Neural cell (in vitro differentiated cells): Measurements from ENCODE around the gene VPS35L. TPM values are rescaled to one million over a fixed set of nuclear protein-coding genes. Genes with fewer than 3 reads are reported as not detected.
A peak's percentile ranks its signal among the peaks of the same experiment; 100 is the strongest.

Source experiments
- H2AFZ ChIP-seq: fragments of 200-600, 300-800 bp; sonication (generic), shearing (Covaris generic); 2 replicates; pipeline ENCODE4 v1.6.0; 2014; ENCODE audit warnings: low read depth, mild to moderate bottlenecking, antibody characterized with exemption, low read length, moderate library complexity
- H3F3A ChIP-seq: fragments of 200-600 bp; shearing (Covaris generic); 2 replicates; pipeline ENCODE4 v1.6.1; 2016; ENCODE audit warnings: mild to moderate bottlenecking, moderate library complexity, mixed read lengths, antibody characterized with exemption, low read length; ENCODE audit not compliant: insufficient read depth, poor library complexity, severe bottlenecking
- H3K27ac ChIP-seq: fragments of 200-600, 300-800 bp; sonication (generic), shearing (Covaris generic); 2 replicates; pipeline ENCODE4 v1.5.1; 2014; ENCODE audit warnings: mild to moderate bottlenecking, low read length, moderate library complexity
- H3K27me3 ChIP-seq: fragments of 300-800, 200-600 bp; sonication (generic), shearing (Covaris generic); 2 replicates; pipeline ENCODE4 v1.6.0; 2014; ENCODE audit warnings: mild to moderate bottlenecking, low read depth, low read length, moderate library complexity; ENCODE audit not compliant: insufficient read depth
- H3K36me3 ChIP-seq: fragments of 300-800, 200-600 bp; sonication (generic), shearing (Covaris generic); 2 replicates; pipeline ENCODE4 v1.5.1; 2014; ENCODE audit warnings: mild to moderate bottlenecking, antibody characterized with exemption, low read length, moderate library complexity; ENCODE audit not compliant: insufficient read depth
- H3K4me2 ChIP-seq: fragments of 300-800, 200-600 bp; sonication (generic), shearing (Covaris generic); 2 replicates; pipeline ENCODE4 v1.6.0; 2014; ENCODE audit warnings: mild to moderate bottlenecking, low read length
- H3K4me3 ChIP-seq: fragments of 300-800, 200-600 bp; sonication (generic), shearing (Covaris generic); 2 replicates; pipeline ENCODE4 v1.5.1; 2014; ENCODE audit warnings: mild to moderate bottlenecking, low read length, moderate library complexity
- H3K79me2 ChIP-seq: fragments of 200-600 bp; shearing (Covaris generic); replicated peaks from 2 replicates; pipeline ENCODE4 v1.6.0; 2014; ENCODE audit warnings: mild to moderate bottlenecking, low read length, moderate library complexity; ENCODE audit not compliant: insufficient read depth
- H3K9ac ChIP-seq: fragments of 300-800, 200-600 bp; sonication (generic), shearing (Covaris generic); 2 replicates; pipeline ENCODE4 v1.6.1; 2016; ENCODE audit warnings: mild to moderate bottlenecking, low read length, mixed read lengths
- H3K9me2 ChIP-seq: fragments of 200-600 bp; shearing (Covaris generic); 2 replicates; pipeline ENCODE4 v1.6.1; 2016; ENCODE audit warnings: mild to moderate bottlenecking, low read length, mixed read lengths; ENCODE audit not compliant: insufficient read depth
- H3K9me3 ChIP-seq: fragments of 200-600, 300-800 bp; sonication (generic), shearing (Covaris generic); 2 replicates; pipeline ENCODE4 v1.6.1; 2016; ENCODE audit warnings: mild to moderate bottlenecking, mixed run types, low read length, moderate library complexity, mixed read lengths
- H4K20me1 ChIP-seq: fragments of 200-600 bp; shearing (Covaris generic); 2 replicates; pipeline ENCODE4 v1.6.1; 2016; ENCODE audit warnings: mild to moderate bottlenecking, mixed run types; ENCODE audit not compliant: insufficient read depth
- EP300 ChIP-seq: fragments of 450-650 bp; conservative IDR thresholded peaks from 2 replicates; pipeline ENCODE4 v1.6.1; 2014; ENCODE audit warnings: antibody characterized with exemption, mild to moderate bottlenecking, moderate library complexity; ENCODE audit not compliant: poor library complexity, severe bottlenecking
- EZH2 ChIP-seq: fragments of 200-600, 300-800 bp; shearing (Covaris generic), sonication (generic); IDR thresholded peaks from 2 replicates; pipeline ENCODE4 v1.6.1; 2014; ENCODE audit warnings: antibody characterized with exemption, low read length, borderline replicate concordance, mild to moderate bottlenecking; ENCODE audit not compliant: insufficient read depth, poor library complexity, severe bottlenecking
- POLR2AphosphoS5 ChIP-seq: IDR thresholded peaks from 2 replicates; pipeline ENCODE4 v1.6.1; 2012
- RAD21 ChIP-seq: fragments of 450-650 bp; conservative IDR thresholded peaks from 2 replicates; pipeline ENCODE4 v1.6.1; 2014; ENCODE audit warnings: antibody characterized with exemption, mild to moderate bottlenecking, moderate library complexity
- SMC3 ChIP-seq: fragments of 450-650 bp; conservative IDR thresholded peaks from 2 replicates; pipeline ENCODE4 v1.6.1; 2014; ENCODE audit warnings: antibody characterized with exemption, mild to moderate bottlenecking, moderate library complexity; ENCODE audit not compliant: poor library complexity
- TAF1 ChIP-seq: IDR thresholded peaks from 2 replicates; pipeline ENCODE4 v1.6.1; 2012; ENCODE audit warnings: low read depth
- polyA plus RNA-seq: library from polyadenylated mRNA; depleted of rRNA; stranded (reverse); fragments of >200 nt; gene quantifications from 2 replicates; pipeline ENCODE4 v1.2.3, GENCODE V29; 2014
- TF ChIP-seq, protein P1 (sequence below): fragments of 450-650 bp; IDR thresholded peaks from 2 replicates; pipeline ENCODE4 v1.5.1; 2014; ENCODE audit warnings: antibody characterized with exemption, mild to moderate bottlenecking, moderate library complexity; ENCODE audit not compliant: poor library complexity, severe bottlenecking

The VPS35L gene
- polyA plus RNA-seq, 1 donor from 2014 or later = 29.8 TPM

DNA sequence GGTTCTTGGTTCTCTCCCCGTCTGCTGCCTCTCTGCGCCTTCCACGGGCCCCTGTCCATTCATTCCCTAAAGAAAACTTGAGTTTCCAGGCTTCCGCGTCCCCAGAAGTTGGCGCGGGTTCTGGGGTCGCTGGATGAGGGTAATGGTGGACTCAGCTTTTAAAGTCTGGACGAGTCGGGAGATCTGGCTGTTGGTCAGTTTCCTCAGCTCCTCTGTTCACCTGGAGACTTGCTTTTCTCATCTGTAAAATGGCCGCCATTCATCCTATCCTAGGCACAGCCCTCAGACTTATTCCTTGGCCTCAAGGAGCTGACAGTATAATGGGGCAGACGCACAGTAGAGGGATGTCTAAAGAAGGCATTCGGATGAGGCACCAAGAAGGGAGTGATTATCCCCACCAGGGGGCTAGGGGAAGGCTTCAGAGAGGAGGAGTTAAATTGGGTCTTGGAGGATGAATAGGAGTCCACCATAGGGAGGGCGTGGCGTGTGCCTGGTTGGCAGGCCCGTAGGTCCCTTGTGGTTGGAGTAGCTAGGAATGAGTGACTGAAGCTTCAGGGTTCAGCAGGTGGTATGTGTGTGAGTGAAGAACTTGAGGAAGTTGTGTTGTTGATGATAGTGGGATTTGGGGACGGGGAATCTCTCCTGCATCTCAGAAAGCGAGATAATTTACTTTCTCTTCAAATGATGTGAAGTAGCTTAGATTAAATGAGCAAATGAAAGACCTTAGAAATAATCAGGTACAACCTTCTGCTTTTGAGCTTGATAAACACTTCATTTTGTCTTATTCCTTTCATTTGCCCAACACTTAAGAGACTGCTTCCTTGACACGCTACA, 652 bp downstream of the VPS35L start:
- no peaks in the 10 kb centered on the region for H3K27me3 ChIP-seq

DNA sequence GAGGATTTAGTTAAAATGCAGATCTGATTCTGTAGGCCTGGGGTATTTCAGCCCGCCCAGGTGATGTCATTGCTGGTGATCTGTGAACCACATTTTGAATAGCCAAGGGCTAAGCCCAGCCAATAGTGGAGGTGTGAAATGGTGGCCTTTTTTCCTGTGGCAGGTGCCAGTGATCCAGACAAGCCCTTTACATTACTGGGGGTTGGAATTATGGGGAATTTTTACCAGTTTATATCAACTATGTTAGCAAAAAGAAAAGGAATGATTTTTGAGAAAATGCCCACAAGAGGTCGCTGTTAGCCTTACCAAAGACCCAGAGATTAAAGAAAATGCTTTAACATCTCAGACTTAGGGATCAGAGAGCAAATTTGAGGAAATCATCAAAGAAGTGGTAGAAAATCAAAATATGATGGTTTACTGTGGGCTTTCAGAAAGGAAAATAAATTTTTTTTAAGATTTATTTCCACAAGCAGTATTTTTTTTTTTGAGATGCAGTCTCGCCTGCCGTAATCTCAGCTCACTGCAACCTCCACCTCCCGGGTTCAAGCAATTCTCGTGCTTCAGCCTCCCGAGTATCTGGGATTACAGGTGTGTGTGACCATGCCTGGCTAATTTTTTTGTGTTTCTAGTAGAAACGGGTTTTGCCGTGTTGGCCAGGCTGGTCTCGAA, 3.9 kb downstream of the VPS35L start:
- H3K9ac ChIP-seq = no peak overlapping the region

More for the DNA sequence above, 652 bp downstream of the VPS35L start:
- H3K4me3 ChIP-seq = peak overlapping the region; percentile 90
- H3K9me2 ChIP-seq = no peaks in the 10 kb centered on the region
- H3K36me3 ChIP-seq = peaks cover 5% of the 10 kb centered on the region
- peak overlapping the region; percentile 78 for H3K4me2 ChIP-seq
- TF ChIP-seq EP300 (no peak), RAD21 (no peak), EZH2 (no peak), TAF1 (peak; percentile 6)
- TF ChIP-seq, protein P1, sequence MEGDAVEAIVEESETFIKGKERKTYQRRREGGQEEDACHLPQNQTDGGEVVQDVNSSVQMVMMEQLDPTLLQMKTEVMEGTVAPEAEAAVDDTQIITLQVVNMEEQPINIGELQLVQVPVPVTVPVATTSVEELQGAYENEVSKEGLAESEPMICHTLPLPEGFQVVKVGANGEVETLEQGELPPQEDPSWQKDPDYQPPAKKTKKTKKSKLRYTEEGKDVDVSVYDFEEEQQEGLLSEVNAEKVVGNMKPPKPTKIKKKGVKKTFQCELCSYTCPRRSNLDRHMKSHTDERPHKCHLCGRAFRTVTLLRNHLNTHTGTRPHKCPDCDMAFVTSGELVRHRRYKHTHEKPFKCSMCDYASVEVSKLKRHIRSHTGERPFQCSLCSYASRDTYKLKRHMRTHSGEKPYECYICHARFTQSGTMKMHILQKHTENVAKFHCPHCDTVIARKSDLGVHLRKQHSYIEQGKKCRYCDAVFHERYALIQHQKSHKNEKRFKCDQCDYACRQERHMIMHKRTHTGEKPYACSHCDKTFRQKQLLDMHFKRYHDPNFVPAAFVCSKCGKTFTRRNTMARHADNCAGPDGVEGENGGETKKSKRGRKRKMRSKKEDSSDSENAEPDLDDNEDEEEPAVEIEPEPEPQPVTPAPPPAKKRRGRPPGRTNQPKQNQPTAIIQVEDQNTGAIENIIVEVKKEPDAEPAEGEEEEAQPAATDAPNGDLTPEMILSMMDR = no peak
- H3K27ac ChIP-seq = peak overlapping the region; percentile 92
- peak overlapping the region; percentile 97 for H2AFZ ChIP-seq
- no peaks in the 10 kb centered on the region for H4K20me1 ChIP-seq
- H3K9me3 ChIP-seq = no peaks in the 10 kb centered on the region
- H3K79me2 ChIP-seq = peaks cover 11% of the 10 kb centered on the region
- no peaks in the 10 kb centered on the region for H3F3A ChIP-seq
- peak overlapping the region; percentile 95 for H3K9ac ChIP-seq

More for the DNA sequence above, 3.9 kb downstream of the VPS35L start:
- Histone ChIP-seq H3K9me2 (no peaks in the 10 kb centered on the region), H3K4me3 (no peak overlapping the region), H3K36me3 (no peaks in the 10 kb centered on the region), H2AFZ (no peak overlapping the region), H3K9me3 (no peaks in the 10 kb centered on the region), H3F3A (no peaks in the 10 kb centered on the region), H3K4me2 (no peak overlapping the region), H4K20me1 (no peaks in the 10 kb centered on the region), H3K27ac (no peak overlapping the region), H3K27me3 (no peaks in the 10 kb centered on the region), H3K79me2 (peaks cover 11% of the 10 kb centered on the region)
- TF ChIP-seq POLR2AphosphoS5 (no peak), EZH2 (no peak), RAD21 (peak; percentile 76), SMC3 (peak; percentile 77)
- TF ChIP-seq, protein P1 = peak; percentile 81
